A204.1 (cell line): ENCODE data around the gene KCNH4.
"Not testable (repeated sequence)": the region's sequence is repeated elsewhere in the genome, so short reads cannot be mapped to it uniquely, and the experiment has no call there.

Source experiments
- FAIRE-seq: peaks from 2 replicates; lab custom pipeline; 2012; peaks lifted over from hg19 to GRCh38; lab: Jason Lieb, UNC

KCNH4 gene

DNA sequence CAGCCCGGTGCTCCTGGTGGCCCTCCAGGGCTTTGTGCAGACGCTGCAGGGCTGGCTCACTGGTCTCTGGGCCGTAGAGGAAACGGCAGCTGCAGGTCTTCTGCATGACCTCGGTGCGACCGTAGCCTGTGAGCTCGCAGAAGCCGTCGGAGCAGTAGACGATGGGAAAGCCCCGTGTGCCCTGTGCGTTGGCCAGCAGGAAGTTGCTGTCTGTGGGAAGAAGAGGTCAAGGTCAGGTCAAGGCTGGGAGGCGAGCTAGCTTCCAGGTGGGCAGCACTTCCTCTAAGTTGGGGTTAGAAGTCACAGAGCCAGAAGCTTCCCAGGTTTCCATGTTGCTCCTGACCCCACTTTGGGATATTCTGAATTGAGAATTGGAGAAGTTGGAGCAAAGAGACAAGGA, 2.1 kb downstream of the KCNH4 start:
- no peak for FAIRE-seq

GRCh38 chr17:42177684-42178083, 3.3 kb downstream of the KCNH4 start:
- no peak for FAIRE-seq

GRCh38 chr17:42174126-42174783, 6.7 kb downstream of the KCNH4 start:
- no peak for FAIRE-seq

GRCh38 chr17:42171831-42172230, 9.1 kb downstream of the KCNH4 start:
- FAIRE-seq: no peak

DNA sequence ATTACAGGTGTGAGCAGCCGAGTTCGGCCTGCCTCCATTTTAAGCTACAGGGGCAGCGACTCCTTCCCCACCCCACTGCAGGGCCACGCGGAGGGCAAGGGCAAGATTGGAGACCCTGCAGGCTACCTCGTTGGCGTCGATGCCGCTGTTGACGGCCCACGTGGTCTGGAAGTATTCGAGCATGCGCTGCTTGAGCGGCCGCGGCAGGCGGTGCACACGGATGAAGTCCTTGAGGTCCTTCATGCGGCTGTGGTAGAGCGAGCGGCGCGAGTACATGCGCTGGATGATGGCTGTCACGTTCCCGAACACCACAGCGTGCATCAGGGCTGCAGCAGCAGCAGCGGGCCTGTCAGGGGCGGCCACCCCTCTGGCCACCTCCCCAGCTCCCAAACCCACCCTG, 11.6 kb downstream of the KCNH4 start:
- FAIRE-seq: no peak

GRCh38 chr17:42167807-42168206, 13.1 kb downstream of the KCNH4 start:
- no peak for FAIRE-seq

- FAIRE-seq: no peak
Observed at GRCh38 chr17:42166196-42166763, 14.7 kb downstream of the KCNH4 start.

- no peak for FAIRE-seq
Observed at GRCh38 chr17:42165751-42166150, 15.2 kb downstream of the KCNH4 start.

DNA sequence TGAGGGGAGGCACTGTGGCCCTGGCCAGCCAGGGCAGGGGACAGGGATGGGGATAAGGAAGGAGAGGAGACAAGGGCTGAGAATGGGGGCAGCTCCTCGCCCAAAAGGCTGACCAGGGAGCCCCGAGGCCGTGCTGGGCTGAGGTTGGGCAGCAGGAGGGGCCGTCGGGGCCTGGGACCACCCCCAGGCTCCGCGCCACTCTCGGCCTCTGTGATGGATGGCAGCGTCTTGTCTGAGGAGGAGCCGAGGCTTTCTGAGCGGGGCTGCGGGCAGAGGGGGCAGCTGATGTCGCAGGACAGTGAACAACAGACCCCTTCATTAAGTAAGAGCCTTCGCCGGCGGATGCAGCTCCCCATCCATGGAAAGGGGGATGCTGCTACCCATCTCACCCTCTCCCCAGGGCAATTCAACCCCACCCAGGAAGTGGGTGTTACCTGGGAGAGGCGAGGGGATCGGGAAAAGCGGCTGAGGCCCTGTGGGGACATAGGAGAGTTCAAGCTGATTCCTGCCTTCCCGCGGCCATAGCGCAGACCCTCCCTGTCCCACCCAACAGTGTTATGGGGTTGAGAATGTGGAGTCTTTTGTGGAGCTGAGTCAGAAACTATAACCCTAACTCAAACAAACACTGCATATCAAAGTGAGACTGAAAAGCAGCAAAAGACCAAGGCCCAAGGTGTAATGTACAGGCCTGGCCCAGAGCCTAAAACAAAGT, 17.1 kb downstream of the KCNH4 start:
- FAIRE-seq: no peak

- no peak for FAIRE-seq
Observed at GRCh38 chr17:42163113-42163512, 17.8 kb downstream of the KCNH4 start.

DNA sequence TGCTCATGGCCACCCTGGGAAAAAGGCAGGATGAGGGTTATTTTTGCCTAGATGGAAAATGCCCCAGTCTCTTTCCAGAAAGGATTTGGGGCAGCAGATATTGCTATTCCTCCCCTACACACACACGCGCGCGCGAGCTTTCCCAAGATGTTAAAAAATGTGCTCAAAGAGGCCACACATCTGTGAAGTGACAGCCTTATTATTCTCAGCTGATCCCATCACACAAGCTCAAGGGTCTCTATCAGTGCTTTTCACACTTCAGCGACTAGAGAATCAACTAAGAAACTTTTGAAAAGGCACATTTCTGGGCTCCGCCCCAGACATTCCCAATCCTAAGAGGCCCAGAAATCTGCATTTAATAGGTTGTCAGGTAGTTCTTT, 20.4 kb downstream of the KCNH4 start:
- FAIRE-seq: no peak

- no peak for FAIRE-seq
Observed at GRCh38 chr17:42159796-42160530, 21.0 kb downstream of the KCNH4 start.

DNA sequence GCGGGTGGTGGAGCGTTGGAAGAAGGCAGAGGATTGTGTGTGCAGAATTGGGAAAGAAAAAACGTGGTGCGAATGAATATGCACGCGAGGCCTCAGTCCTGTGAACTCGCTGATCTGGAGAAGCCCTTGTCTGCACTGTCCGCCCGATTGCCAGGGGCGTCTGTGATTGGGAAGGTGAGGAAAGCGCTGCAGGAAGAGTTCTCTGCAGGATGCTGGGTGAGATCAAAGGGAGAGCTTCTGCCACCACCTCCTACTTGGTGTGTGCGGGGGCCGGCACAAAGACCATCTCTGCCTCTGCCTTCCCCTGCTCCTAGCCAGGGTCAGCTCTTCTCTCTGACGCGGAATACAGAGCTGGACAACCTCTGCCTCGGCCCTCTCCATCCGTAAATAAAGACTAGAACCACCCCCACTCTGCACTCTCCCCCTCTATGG, 25.3 kb downstream of the KCNH4 start:
- FAIRE-seq: no peak

DNA sequence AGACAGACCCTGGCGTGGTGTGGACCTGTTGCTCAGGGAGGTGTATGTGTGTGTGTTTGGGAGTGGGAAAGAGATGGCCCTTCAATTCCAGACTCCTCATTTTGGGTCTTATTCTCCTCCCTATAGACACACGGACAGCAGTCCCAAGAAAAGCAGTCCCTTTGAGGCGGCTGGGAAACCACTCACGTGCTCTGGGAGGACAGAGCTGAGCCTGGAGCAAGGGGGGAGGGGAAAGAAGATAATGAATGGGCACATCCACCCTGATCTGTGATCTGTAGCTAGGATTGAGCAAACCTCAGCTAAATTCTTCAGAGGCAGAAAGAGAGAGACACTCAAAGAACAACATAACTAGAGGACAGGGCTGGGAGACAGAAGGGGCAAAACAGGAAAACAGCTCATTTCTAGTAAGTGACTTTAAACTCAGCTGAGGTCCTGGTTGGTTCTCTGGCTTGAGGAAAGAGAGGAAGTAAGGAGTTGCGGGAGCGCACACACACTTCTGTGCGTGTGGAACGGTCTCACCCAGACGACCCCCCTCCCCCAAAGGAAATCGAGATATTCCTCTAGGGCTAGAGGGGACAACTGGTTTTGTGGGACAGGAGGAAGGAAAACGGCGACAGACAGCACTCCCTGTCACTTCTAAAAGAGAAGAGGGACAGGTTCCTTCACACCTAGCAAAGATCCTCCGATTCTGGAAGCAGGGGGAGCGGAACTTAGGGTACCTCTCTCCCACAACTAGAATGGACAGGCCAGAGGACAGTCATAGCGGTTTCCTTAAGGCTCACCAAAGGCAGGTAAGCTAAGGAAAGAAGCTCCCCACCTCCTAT, 26.8 kb downstream of the KCNH4 start:
- FAIRE-seq: no peak

DNA sequence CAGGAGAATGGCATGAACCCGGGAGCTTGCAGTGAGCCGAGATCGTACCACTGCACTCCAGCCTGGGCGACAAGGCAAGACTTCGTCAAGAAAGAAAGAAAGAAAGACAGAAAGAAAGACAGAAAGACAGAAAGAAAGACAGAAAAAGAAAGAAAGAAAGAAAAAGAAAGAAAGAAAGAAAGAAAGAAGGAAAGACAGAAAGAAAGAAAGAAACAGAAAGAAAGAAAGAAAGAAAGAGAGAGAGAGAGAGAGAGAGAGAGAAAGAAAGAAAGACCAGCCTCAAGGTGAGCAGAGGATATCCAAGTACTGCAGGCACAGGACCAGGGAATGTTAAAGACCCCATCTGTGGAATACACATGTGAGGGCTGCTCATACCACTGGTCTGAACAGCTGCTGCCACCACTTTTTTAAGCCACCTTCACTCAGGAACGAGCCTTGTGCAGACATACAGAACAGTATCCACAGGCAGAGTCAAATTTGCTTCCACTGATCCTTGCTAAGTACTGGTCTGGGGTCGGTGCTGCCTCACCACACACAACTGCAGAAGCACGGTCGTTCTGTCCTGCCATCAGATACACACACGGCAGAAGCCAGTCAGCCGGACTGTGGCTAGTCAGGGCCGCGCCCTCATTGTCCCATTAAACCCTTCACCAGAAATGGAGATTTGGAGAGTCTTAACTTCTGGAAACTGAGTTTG, 33.9 kb downstream of the KCNH4 start:
- no peak for FAIRE-seq

- FAIRE-seq: not testable (repeated sequence)
Observed at GRCh38 chr17:42143138-42143537, 37.8 kb downstream of the KCNH4 start.

DNA sequence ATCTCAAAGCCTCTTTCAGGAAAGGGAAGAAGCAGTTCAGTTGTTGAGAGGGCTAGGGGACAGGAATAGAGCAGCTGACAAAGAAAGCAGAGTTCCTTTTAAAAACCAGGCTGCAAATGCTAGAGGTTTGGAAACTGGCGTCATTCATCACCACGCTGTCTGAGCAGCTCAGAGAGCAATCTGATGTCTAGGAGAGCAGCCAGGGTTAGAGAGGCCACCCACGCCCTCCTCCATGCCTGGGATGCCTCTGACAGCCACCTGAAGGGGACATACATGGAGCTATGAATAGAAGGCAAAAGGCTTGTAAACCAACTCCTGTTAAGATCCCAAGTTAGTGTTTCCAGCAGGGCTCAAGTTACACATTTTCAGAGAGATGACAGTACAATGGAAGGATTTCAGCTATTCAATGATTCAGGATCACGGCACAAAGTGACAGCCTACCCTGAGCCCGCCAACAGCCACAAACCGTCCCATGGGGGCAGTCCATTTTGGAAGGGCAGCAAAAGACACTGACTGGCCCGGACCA, 38.5 kb downstream of the KCNH4 start:
- FAIRE-seq: no peak

DNA sequence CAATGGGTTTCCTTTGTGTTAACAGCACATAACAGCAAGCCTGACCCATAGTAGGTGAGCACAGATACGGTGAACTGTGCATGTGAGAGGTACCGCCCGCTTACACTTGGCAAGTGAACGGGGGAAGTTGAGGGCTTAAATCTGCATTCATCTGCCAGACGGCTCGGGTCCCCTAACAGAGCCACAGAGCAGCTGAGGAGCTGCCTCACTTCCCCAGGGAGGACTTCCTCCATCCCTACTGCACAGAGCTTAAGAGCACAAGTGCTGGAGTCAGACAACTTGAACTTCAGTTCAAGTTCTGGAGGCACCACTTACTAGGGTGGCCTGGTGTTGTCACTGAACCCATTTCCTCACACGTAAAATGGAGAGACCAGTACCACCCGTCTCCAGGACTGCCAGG, 39.6 kb downstream of the KCNH4 start:
- FAIRE-seq: no peak

DNA sequence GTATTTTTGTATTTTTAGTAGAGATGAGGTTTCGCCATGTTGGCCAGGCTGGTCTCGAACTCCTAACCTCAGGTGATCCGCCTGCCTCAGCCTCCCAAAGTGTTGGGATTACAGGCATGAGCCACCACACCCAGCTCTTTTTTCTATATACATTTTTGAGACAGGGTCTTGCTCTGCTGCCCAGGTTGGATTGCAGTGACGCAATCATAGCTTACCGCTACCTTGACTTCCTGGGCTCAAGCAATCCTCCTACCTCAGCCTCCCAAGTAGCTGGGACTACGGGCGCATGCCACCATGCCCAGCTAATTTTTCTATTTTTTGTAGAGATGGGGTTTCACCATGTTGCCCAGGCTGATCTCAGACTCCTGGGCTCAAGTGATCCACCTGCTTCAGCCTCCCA, 40.3 kb downstream of the KCNH4 start:
- FAIRE-seq: not testable (repeated sequence)

DNA sequence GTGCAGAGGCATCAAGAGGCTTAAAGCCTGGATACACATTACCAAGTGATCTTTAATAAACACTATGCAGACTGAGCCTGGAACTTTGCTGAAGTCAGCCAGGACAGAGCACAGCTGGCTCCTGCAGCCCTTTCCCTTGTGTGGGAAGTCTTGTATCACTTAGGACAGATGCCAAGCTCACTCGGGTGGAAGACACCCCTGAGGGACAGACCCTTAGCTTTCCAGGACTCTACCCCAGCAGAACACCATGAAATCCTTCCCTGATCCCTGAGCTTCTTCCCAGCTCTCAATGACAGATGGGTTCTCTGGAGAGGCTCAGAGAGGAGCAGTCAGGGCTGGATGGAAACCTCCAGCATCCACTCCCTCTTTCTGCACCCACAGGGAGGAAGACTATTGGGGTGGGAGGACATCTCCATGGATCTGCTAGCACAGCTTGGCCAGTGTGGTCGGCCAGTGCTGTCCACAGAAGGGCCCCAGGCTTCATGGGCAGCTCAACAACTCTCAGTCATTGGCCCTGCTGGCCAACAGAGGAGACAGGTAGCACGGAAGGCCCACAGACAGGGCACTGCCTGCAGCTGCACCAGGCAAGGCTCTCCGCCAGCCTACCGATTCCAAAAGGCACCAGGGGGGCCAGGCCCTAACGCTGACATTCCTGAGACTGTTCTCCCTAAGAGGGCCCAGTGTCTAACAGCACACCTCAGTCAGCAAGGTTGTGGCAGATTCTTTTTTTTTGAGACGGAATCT, 42.0 kb downstream of the KCNH4 start:
- FAIRE-seq: no peak

GRCh38 chr17:42136654-42137051, 44.3 kb downstream of the KCNH4 start:
- FAIRE-seq: no peak
